Measurements from ENCODE around the gene CASP10. TPM values are rescaled to one million over a fixed set of nuclear protein-coding genes. Genes with fewer than 3 reads are reported as not detected.
"Not testable (repeated sequence)": the region's sequence is repeated elsewhere in the genome, so short reads cannot be mapped to it uniquely, and the experiment has no call there.

The CASP10 gene
- total and polyA plus RNA-seq, 2 of the 8 experiments (the other 6 are each of a cell fraction or from before 2014, with no cell fraction given) = 2.3 to 4.0 TPM

DNA sequence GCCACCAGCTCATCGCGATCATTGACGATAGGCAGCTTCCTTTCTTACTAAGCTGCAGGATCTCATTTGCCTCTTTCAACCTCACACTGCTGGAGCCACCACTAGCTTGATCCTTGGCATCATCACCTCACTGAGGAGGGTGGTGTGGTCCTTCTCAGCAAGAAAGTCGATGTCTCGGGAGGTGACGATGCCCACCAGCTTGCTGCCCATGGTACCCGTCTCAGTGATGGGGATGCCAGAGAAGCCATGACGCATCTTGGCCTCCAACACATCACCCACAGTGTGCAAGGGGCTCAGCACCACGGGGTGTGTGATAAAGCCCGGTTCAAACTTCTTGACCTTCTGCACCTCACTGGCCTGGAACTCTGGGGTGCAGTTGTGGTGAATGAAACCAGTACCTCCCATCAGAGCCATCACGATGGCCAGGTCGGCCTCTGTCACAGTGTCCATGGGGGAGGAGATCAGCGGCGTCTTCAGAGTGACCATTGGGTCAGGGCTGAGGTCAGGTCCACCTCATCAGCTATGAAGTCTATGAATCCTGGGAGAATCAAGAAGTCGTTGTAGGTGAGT, 44.5 kb upstream of the CASP10 start (continued):
- no peak for TF ChIP-seq TAF1 (IDR thresholded peaks at IDR 0.05; ENCODE audit: low read depth, low read length)
- TF ChIP-seq, protein P1, sequence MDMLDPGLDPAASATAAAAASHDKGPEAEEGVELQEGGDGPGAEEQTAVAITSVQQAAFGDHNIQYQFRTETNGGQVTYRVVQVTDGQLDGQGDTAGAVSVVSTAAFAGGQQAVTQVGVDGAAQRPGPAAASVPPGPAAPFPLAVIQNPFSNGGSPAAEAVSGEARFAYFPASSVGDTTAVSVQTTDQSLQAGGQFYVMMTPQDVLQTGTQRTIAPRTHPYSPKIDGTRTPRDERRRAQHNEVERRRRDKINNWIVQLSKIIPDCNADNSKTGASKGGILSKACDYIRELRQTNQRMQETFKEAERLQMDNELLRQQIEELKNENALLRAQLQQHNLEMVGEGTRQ (IDR thresholded peaks at IDR 0.05; ENCODE audit: low read length) = no peak
- no peak for TF ChIP-seq TAF7 (optimal IDR thresholded peaks at IDR 0.05; ENCODE audit: borderline replicate concordance, low read depth, low read length)
- TF ChIP-seq CBX8 (IDR thresholded peaks at IDR 0.05; ENCODE audit: borderline replicate concordance, low read depth, low read length) = no peak
- TF ChIP-seq CTBP2 (IDR thresholded peaks at IDR 0.05; ENCODE audit: borderline replicate concordance, insufficient read depth, insufficient read length, low read length) = no peak
- TF ChIP-seq BCL11A (IDR thresholded peaks at IDR 0.05; ENCODE audit: low read depth in 2 of 2, low read length in 2 of 2) = no peak

DNA sequence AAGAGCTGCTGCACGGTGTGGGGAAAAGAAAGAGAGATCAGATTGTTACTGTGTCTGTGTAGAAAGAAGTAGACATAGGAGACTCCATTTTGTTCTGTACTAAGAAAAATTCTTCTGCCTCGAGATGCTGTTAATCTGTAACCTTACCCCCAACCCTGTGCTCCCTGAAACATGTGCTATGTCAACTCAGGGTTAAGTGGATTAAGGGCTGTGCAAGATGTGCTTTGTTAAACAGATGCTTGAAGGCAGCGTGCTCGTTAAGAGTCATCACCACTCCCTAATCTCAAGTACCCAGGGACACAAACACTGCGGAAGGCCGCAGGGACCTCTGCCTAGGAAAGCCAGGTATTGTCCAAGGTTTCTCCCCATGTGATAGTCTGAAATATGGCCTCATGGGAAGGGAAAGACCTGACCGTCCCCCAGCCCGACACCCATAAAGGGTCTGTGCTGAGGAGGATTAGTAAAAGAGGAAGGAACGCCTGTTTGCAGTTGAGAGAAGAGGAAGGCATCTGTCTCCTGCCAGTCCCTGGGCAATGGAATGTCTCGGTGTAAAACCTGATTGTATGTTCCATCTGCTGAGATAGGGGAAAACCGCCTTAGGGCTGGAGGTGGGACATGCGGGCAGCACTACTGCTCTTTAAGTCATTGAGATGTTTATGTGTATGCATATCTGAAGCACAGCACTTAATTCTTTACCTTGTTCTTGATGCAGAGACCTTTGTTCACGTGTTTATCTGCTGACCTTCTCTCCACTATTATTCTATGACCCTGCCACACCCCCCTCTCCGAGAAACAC, 43.8 kb upstream of the CASP10 start:
- H3K4ac ChIP-seq (replicated peaks; ENCODE audit: insufficient read length, low read depth, low read length); CTCF ChIA-PET (ENCODE audit: partially characterized antibody); H3K4me3 ChIP-seq (ENCODE audit: extremely low read depth in 1 of 4, insufficient read depth in 2 of 4, low read depth in 3 of 4, low read length in 4 of 4); H4K91ac ChIP-seq (replicated peaks; ENCODE audit: insufficient read length, low read length); FAIRE-seq; H2AK5ac ChIP-seq (ENCODE audit: low read depth, low read length); H4K8ac ChIP-seq (ENCODE audit: extremely low read depth, insufficient read depth, low read length); H2BK120ac ChIP-seq (replicated peaks; ENCODE audit: low read depth, low read length); H3K9me3 ChIP-seq (ENCODE audit: insufficient read depth in 2 of 2, low read depth in 1 of 2, low read length in 1 of 2); H2BK12ac ChIP-seq (ENCODE audit: low read depth, low read length); H4K5ac ChIP-seq (ENCODE audit: insufficient read length, low read depth, low read length); H3K27ac ChIP-seq (ENCODE audit: low read depth, low read length); DNase-seq (ENCODE audit: low read depth in 1 of 2, low spot score in 2 of 2); H3K27me3 ChIP-seq (replicated peaks in 1 of 4; ENCODE audit: control insufficient read depth in 3 of 4, extremely low read depth in 1 of 4, insufficient read depth in 3 of 4, low read length in 3 of 4); H2BK20ac ChIP-seq (ENCODE audit: low read length); H4K20me1 ChIP-seq (replicated peaks in 1 of 2; ENCODE audit: control insufficient read depth in 1 of 2, insufficient read depth in 2 of 2, low read length in 2 of 2); H3K18ac ChIP-seq (ENCODE audit: extremely low read depth, low read length); H3K56ac ChIP-seq (replicated peaks; ENCODE audit: insufficient read length, low read depth, low read length); H3K23me2 ChIP-seq (ENCODE audit: low read depth, low read length); H3K36me3 ChIP-seq (ENCODE audit: control insufficient read depth in 2 of 4, insufficient read depth in 4 of 4, low read length in 3 of 4); H3K4me1 ChIP-seq (replicated peaks in 1 of 4; ENCODE audit: control insufficient read depth in 3 of 4, insufficient read depth in 4 of 4, low read length in 3 of 4); H3K79me1 ChIP-seq (ENCODE audit: low read depth, low read length); H3K9ac ChIP-seq (replicated peaks in 1 of 4; ENCODE audit: extremely low read depth in 1 of 4, low read depth in 3 of 4, low read length in 3 of 4); H2BK5ac ChIP-seq (ENCODE audit: low read depth, low read length); H3K4me2 ChIP-seq (ENCODE audit: insufficient read depth in 1 of 2, low read depth in 2 of 2, low read length in 2 of 2); H3K14ac ChIP-seq (ENCODE audit: insufficient read length); H2AFZ ChIP-seq (ENCODE audit: low read length); H3K23ac ChIP-seq (ENCODE audit: insufficient read length); H3K79me2 ChIP-seq (ENCODE audit: control insufficient read depth in 1 of 2, insufficient read depth in 2 of 2, low read length in 2 of 2); H2BK15ac ChIP-seq (ENCODE audit: low read length); POLR2A ChIA-PET (ENCODE audit: partially characterized antibody): not testable (repeated sequence)
- 78% methylated on average over 10 of the region's 14 CpGs; no CpG with 5 or more reads in 1 of the 2 experiments for WGBS, 2 experiments (ENCODE audit: extremely low coverage in 1 of 2, insufficient coverage in 1 of 2, insufficient read length in 1 of 2, insufficient replicate concordance in 2 of 2, low coverage in 1 of 2, low lambda C conversion rate in 2 of 2, missing lambda C conversion rate in 1 of 2)

All from H1 (cell line).